Measurements from ENCODE around the gene KIF16B.

Gene KIF16B

DNA sequence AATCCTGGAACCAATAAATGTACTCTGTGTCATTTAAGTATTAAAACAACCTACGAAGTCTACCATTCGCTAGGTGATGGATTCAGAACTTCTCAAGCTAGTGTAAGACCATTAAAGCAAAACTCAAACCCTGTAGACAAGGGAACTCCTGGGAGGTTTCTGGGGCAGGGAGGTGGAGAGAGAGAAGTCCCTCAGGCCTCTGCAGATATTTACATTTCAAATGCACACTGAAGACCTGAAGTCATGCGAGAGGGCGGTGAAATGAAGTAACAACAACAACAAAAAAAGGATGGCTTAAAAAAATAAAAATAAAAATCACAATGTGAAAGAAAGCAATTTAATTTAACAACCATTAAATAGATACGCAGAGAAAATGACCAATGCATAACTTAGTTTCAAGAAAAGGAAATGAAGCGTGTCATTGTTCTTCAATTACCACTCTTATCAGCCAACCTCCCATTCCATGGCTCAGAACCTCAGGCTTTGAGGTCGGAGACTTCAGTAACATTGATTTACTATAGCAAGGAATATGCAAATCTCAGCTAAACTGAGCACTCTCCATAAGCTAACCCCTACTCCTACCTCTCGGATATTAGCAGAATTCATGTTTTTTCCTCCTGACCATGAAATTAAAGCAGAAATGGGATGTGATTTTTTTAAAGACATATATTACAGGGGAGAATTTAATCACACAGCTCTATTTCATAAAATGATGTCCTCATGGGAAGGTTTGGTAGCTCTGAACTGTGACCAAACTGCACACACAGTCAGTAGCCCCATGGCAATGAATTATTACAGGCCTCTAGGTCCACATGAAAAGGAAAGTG is 140.6 kb downstream of the KIF16B start:
- DNase-seq = no peak

DNA sequence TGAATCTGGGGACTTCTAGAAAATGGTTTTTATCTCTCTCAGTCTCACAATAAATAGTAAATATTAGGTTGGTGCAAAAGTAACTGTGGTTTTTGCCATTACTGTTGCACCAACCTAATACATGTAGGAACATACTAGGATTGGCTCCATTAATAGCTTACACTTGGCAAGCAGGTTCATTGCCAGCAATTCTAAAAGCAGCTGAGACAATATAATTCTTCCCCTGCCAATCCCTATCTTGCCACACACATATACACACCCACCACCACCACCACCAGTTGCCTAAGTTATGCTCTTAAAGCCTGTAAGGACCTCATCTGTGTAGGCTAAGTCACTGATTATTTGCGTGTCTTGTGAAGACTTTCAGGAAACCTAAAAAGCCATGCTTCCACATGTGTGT is 145.1 kb downstream of the KIF16B start:
- no peak for DNase-seq

DNA sequence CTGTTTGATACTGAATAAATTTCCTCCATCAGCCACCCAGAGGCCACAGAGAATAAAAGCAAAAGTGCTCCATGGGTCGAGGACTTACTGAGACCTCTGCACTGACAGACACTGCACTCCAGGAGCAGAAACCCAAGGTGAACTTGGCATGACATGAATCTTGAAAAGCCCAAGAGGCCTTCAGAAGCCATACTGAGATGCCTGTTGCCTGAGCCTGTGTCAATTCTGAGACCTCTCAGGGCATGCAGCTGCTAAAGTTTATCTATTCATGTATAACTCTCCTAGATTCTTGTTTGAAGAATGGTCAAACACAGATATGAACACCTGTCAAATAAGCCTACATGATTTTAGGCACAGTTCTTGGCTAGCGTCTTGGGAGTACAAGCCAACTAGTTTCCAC is 145.7 kb downstream of the KIF16B start:
- no peak for DNase-seq

DNA sequence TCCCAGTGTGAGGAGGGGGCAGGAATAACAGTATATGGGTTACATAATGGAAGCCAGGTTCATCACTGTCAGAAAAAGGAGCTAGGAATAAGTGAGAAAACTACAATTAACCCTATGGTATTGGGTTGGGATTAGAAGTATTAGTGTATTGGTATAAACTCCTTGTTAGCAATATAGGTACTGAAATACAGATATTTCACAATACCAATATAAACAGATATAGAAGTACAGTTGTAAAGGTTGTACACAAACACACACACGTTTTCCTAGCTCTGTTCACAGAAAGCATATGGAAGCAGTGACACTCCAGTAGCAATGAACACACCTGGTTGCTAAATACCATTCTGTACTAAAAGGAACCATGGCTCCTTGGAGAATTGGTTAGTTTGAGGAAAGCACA is 148.5 kb downstream of the KIF16B start:
- no peak for DNase-seq

DNA sequence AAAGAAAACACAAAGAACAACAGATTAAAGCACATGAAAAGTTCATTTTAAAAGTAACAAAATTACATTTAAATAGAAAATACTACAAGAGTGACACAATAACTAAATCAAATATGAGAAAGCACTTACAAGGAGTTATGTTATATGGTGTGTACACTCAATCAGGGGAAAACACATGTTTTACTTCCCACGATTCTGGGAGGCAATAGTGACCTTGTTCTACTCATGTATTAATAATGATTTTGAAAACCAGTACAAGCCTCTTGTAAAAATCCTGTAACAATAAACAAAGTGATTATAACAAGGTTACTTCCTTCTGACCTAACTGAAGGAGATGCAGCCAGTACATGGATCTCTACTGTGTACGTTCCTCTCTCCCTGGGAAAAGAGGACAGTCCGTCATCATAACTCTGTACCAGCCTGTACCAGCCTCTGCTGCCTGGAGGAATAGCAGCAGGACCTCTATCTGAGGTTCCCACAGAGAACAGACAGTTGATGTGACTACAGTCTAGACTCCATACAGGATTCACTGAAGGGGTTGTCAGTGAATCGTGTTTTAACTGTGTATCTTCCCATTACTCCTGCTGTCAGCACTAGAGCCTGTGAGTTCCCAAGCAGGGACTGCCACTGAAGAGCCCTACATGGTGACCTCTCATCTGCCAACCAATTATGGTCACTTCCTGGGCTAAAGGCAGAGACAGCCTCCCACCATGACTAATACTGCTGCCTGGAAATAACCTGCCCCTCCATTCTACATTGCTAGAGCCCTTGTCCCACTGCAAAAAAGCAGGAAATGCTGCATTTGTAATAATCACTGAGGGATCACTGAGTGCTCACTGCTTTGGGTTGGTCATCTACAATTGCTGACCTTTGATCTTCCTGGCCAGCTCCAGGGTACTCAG is 149.7 kb downstream of the KIF16B start:
- peak; percentile 38 for DNase-seq

DNA sequence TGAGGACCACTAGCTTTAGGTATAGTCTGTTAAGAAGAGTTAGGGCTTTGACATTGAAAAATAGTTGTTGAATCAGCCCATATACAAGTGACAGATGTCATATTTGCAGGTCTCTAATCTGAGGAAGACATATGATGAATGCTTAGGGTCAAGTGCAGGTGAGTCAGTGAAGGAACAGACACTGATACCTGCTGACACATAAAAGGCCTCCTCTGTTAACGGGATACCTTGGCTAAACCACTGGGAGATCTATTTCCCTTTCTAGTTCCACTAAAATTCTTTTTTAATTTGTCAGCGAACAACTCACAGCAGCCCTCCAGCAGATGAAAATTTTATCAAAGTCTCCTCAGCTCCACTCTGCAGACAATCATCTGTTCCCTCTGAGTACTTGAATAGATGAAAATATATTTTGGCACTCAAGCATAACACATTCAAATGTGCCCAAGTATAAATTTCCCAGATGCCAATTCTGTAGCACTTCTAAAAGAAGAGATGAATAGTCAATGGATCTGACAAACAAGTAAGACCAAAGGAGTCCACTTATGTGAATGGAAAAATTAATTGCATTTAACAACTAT is 154.0 kb downstream of the KIF16B start:
- DNase-seq = peak; percentile 39

DNA sequence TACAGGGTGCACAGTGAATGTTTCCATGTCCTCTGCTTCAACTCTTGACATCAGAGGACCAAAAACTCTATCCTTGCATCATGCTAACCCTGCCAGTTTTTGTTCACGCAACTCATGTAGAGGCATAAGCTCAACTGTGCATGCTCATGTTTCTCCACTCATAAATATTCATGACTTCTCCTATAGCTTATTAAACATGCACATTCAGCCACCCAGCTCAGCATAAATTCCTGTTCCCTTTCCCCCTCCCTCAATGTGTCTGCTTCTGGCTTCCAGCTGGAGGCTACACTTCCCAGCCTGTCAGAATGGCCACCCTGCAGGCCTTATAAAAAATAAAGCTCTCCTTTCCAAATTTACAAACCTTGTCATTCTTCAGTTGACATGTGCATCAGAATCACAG is 154.6 kb downstream of the KIF16B start:
- no peak for DNase-seq

DNA sequence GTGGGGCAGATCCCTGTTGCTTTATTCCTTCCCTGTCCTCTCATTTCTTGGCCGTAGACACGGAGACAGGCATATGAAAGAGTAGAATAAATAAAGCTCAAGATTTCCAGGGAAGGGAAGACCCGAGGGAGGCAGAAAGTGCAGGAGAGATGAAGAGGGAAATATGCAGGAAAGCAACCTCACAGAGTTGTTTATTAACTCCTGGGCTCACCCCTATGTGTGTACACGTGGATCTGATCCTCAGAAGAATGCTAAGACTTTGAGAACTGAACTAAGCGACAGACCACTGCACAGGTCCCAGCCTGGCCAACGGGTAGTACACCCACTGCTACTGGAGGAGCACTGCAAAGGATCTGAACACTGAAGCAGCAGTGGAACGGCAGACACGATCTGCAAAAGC is 156.2 kb downstream of the KIF16B start:
- DNase-seq = no peak

DNA sequence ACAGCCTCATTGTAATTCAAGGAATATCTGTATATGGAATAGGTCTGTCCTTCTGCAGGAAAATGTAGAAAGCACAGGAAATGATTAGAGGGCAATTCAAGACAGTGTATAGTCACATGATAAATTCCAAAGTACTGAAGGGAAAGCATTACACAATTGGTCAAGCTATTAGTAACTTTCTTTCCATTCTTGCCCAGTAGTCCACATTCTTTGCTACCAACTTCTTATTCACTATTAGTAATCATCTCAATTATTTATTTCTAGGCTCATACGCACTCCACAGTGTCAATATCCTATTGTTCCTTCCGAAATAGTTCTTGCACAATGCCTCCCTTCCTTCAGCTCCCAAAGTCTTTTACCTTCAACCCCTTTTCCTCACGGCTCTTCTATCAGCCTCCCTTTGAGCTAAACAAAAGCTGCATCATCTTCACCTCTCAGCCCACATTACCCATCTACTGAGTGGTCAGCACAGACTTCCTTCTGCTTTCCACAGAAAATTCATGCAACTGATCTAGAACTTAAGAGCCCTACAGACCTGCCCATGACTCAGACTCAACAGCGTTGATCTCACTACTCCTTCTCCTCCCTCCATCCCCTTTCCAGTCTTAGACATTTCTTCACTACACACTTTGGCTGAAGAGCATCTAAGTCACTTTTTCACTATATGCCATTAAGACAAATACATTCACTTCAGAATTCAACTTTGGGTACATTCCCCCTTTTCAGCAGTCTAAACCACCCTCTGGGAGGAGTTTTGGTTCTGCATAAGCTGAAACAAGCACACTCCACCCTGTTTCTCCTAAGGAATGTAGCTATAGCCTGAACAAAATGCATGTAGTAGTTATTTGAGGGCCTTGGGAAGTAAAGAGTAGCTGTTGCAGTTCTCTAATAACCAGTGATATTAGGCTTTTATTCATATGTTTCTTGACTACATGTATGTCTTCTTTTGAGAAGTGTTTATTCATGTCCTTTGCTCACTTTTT is 157.9 kb downstream of the KIF16B start:
- no peak for DNase-seq

DNA sequence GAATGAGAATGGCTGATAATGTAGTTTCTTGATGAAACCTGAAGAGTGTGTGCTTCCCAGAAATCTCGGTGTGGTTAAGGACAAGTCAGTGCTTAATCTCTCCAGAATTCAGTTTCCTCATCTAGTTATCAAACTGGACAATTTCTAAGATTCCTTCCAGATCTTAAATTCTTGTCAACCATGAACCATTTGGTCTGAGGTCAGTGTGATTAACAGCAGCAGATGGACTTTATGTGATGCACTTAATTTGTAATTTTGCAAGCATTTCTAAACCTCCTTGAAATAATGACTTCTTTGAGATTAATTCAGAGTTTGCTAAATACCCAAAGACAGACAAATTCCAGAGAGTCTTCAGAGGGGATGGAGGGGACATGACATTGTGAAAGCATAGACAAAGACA is 160.3 kb downstream of the KIF16B start:
- DNase-seq = no peak

DNA sequence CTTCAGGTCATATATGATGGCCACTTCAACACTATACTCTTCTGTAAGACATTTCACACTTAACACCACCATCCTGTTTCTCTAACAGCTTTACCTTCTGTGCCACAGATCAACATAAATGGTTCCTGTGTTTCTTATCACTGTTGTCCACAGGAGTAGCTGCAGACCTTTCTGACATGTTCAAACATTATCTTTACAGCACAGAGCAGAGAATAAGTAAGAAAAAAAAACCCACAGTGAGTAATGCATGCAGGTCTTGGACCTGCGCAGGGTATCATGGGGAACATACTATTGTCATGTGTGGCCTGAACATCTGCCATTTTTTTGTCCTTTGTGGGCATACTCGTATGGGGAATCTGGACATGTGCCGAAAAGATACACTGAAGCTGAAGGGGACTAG is 161.9 kb downstream of the KIF16B start:
- DNase-seq = no peak

DNA sequence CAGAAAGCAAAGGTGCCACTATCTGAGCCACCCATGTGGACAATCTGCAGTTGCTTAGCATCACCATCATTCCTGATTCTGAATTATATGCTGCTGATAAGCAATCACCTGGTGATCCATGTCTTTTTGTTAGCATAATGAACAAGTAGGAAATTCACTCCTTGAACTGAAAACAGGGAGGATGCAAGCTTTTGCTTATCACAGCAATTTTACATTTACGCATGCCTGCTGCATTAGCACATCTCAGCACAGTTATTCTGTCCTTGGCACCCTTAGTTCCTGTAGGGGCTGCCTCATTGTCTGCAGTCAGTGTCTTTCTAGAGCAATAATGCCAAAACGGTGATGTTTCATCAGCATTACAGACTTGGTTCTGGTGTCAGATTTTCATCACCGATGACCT is 162.6 kb downstream of the KIF16B start:
- DNase-seq = no peak

DNA sequence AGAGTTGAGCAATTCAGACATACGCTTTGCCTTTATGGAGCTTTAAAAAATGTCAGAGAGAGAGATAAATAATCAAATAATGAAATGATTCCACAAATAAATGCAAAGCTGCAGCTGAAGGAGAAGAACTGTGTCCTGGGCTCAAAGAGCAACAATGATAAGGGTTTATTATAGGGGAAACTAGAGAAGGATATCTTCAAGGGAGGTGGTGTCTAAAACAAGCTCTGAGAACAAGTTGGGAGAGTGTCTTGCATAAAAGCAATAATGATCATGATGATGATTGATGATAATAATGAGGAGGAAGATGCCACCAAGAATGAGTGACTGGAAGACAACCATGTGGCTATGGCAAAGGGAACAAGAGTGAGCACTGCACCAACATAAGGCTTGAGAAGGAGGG is 164.3 kb downstream of the KIF16B start:
- DNase-seq = no peak

DNA sequence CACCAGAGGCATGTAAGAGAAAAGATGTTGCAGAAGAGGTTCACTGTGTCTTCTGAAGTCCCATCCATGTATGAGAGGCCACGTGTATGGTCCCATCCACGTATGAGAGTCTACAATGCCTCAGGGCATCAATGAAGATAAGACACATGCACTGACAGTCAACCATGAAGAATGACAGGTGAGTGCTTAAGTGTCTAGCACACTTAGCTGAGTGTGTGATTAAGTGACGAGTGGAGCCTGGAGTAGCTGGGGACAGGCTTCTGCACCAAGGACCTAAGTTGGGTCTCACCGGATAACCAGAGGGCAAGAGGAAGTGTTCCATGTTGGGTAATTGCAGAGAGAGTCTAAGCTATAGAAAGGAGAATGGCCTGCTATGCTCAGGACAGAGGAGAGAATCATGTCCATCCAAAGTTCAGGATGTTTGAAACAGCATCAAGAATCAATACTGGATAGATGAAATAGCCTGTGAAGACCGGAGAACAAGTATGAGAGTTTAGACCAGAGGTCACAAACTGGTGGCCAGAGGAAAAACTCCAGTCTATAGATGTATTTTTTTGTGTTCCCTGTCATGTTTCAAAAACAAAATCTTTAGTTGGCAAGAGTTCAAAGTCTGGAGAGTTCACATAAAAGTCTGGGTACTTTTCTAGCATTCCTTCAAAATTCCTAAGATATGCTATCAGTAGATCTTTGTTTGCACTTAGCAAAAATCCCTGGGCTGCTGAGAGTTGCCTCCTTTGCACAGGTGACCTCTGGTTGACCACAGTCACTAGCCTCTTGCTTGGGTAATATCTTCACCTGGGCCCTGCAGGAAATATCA is 165.8 kb downstream of the KIF16B start:
- DNase-seq = no peak

DNA sequence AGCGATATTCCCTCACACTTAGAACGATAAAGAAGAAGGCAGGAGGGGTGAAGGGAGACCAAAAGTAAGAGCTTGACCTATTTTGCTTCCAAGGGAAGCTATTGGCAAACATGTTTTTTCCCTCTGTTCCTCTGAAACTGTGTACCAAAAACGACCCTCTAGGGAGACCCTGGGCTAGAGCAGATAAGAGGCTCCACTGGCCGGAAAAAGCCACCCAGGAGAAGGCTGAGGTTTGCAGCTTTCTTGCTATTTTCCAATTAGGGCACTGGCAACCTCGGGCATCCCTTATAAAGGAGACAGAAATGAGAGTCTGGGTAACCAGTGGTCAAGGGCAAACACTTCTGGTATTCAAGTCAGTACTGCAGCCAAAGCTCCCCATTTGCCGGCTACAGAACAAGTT is 168.0 kb downstream of the KIF16B start:
- no peak for DNase-seq

DNA sequence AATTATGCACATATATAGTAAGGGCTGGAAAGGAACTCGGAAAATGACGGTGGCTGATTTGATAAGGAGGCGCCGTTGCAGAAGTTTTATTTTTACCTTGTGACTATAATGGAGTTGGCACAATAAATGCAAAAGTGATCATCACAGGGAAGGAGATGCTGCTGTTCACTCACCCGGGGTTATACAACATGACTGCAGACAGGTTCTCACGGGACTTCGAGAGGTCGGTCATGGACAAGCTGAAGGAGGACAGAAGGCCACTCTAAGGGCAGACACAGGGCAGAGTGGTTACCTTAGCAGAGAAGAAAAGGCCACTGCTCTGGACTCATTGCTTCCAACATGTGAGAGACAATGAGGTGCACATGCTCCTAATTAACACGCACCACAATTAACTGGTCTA is 168.6 kb downstream of the KIF16B start:
- no peak for DNase-seq

DNA sequence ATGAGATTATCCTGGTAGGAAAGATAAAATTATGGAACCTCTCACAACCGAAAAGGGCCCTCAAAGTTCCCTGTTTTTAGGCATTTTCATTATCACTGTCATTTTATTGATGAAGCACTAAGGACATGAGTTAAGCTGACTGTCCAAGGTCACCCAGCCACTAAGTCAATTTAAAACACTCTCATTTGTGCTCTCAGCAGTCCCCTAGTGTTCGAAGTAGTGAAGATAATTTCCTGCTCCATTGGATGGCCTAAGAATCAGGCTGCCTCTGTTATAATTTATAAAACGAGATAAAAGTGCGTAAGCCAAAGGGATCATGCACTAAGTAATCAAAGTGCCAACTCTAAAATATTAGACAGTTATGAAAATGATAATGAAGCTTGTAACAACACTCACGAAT is 169.1 kb downstream of the KIF16B start:
- no peak for DNase-seq

DNA sequence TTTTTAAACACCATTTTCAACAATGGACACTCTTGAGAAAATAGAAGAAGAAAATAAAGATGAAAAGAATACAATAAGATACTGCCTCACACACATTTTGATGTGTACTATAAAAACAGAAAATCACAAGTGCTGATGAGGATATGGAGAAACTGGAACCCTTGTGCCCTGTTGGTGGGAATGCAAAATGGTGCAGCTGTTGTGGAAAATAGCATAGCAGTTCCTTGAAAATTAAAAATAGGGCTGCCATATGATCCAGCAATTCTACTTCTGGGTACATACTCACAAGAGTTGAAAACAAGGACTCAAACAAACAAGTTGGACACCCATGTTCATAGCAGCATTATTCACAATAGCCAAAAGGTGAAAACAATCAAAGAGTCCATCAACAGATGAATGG is 173.0 kb downstream of the KIF16B start:
- DNase-seq = no peak

DNA sequence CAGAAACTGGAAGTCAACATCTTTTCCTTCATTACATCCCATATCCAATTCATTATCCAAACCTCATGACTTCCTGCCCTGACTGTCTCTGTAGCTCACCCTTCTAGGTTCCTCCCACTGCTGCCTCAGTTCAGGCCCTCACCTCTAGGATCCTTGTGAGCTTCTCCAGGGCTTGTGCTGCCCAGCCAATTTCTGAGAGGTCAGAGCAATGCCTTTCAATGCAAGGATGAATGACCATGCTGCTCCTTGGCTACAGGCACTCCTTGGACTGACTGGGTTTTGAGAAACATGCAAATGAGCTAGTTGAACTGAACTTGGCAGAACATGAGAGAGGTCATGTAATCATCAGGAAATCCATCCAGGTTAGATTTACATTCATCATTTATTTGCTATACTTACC is 173.4 kb downstream of the KIF16B start:
- DNase-seq = no peak

DNA sequence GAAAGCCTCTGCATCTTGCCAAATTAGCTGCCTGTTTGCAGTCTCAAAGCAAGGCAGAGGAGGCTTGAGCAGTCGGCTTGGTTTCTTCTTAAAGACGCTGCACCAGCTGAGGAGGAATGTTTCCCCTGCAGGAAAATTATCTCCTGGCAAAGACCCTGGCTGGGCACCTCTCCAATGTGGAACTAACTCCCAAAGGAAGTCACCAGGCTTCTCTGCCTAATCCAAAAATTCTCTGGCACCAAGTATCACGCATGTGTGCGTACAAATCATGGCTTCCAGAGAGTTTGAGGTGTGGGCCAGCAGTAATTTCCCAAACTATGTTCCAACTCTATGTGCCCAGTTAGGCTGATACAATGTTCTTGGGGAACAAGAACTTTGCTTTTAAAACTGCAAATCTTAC is 176.2 kb downstream of the KIF16B start:
- DNase-seq = no peak

DNA sequence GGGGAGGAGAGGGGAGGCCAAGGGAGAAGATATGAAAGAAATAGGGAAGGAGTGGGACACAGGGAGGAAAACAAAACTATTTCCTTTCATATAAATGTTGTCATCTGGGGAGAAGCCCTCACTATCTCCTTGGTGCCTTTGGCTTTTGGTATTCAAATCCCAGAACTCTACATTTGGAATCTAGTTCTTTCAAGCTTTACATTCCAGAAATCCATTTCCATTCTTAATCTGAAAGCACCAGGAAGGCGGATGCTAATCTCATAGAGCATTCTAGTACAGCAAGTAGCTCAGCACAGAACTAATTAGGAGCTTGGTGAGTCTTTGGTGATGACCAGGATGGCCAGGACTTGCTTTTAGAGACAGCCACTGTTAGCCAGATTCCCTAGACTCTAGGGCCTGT is 177.9 kb downstream of the KIF16B start:
- no peak for DNase-seq

DNA sequence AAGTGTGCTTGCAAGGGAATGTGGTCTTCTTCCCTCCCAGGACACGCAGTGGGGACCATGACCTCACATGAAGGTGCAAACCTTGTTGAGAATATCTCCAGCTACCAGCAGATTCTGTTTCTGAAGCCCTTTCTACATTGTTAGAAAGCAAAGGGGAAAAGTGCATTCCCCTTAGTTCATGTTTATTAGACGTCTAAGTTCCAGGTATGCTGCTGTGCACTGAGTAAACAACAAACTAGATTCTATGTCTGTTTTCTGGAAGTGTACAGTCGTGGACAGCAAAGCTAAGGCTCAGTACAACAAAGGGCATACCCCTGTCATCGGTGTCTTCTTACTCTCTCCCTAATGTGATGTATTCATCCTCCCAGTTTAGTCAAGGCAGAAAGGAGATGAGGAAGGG is 178.5 kb downstream of the KIF16B start:
- no peak for DNase-seq
